NK-92 (cell line): ENCODE measurements around the gene PLGRKT.
"Not testable (repeated sequence)": the region's sequence is repeated elsewhere in the genome, so short reads cannot be mapped to it uniquely, and the experiment has no call there.

Experiments used
- DNase-seq: peaks from one replicate; lab custom pipeline; 2025; ENCODE audit not compliant: unreplicated experiment; lab: John Stamatoyannopoulos, UW

PLGRKT gene

DNA sequence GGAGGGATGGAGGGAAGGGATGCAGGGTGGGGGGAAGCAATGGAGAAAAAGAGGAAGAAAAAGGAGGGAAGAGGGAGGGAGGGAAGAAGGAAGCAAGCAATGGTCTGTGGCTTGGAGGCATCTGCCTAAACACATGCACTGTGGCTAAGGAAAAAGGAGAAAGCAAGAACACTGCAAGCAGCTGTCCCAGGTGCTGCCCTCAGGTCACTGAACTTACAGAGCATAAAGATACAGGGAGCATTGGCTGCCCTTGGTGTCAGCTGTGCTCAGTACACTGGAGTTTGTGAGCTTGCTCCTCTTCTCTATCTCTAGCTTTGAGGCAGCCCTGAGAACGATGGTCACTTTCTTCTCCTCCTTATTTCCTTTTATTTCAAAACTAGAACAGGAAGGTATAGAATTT is 116.1 kb downstream of the PLGRKT start:
- DNase-seq: not testable (repeated sequence)

DNA sequence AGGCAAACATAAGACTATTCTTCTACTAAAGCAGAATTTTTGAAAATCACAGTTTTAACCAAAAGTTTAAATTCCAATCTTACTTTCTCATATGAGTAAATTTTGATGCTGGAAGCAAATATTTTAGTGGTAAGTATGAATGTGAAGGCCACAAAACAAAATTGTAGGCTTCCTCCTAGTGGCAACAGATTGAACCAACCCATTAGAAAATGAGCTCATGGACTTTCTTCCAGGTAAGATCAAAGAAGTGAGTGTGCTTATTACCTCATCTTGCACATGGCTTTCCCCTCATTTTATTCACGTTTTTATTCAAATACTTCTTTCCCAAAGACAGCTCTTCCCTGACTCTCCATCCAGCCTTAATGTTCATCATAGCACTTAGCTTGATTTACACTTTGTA is 116.7 kb downstream of the PLGRKT start:
- no peak for DNase-seq

DNA sequence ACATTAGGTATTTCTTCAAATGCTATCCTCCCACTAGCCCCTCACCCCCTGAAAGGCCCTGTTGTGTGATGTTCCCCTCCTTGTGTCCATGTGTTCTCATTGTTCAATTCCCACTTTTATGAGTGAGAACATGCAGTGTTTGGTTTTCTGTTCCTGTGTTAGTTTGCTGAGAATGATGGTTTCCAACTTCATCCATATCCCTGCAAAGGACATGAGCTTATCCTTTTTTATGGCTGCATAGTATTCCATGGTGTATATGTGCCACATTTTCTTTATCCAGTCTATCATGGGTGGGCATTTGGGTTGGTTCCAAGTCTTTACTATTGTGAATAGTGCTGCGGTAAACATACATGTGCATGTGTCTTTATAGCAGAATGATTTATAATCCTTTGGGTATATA is 121.3 kb downstream of the PLGRKT start:
- not testable (repeated sequence) for DNase-seq

DNA sequence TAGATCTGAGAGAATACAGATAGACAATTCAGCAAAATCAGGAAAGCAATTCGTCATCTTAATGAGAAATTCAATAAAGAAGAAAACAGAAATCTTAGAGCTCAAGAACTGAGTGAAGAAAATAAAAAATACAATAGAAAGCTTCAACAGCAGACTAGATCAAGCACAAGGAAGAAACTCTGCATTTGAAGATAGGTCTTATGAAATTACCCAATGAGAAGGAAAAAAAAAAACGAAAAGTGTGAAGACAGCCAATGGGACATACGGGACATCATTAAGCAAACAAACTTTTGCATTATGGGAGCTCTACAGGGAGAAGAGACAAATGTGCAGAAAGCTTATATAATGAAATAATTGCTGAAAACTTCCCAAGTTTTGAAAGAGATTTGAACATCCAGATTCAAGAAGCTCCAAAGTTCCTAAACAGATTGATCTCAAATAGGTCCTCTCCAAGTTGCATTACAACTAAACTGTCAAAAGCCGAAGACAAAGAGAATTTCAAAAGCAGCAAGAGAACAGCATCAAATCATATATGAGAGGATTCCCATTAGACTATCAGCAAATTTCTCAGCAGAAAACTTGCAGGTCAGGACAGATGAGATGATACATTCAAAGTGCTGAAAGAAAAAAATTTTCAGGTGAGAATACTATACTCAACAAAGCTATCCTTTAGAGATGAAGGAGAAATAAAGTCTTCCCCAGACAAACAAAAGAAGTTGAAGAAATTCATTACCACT is 122.4 kb downstream of the PLGRKT start:
- DNase-seq: no peak

GRCh38 chr9:5310851-5311250 is 126.9 kb downstream of the PLGRKT start:
- no peak for DNase-seq
